Rectal smooth muscle tissue (tissue), 1 donor: ENCODE data around the gene ELMOD1.

Experiments used
- H3K27ac ChIP-seq: one replicate; pipeline ENCODE4 v1.7.0; 2013; ENCODE audit warnings: low read depth, low read length, inconsistent platforms
- H3K27me3 ChIP-seq: one replicate; pipeline ENCODE4 v1.7.0; 2013; ENCODE audit warnings: low read length; ENCODE audit not compliant: control insufficient read depth, insufficient read depth
- H3K36me3 ChIP-seq: one replicate; pipeline ENCODE4 v1.7.0; 2013; ENCODE audit warnings: low read length; ENCODE audit not compliant: control insufficient read depth, insufficient read depth
- H3K4me1 ChIP-seq: one replicate; pipeline ENCODE4 v1.7.0; 2013; ENCODE audit warnings: low read length; ENCODE audit not compliant: control insufficient read depth, insufficient read depth
- H3K4me3 ChIP-seq: one replicate; pipeline ENCODE4 v1.7.0; 2013; ENCODE audit warnings: low read length
- H3K9ac ChIP-seq: one replicate; pipeline ENCODE4 v1.7.0; 2013; ENCODE audit warnings: low read length

Gene ELMOD1

DNA sequence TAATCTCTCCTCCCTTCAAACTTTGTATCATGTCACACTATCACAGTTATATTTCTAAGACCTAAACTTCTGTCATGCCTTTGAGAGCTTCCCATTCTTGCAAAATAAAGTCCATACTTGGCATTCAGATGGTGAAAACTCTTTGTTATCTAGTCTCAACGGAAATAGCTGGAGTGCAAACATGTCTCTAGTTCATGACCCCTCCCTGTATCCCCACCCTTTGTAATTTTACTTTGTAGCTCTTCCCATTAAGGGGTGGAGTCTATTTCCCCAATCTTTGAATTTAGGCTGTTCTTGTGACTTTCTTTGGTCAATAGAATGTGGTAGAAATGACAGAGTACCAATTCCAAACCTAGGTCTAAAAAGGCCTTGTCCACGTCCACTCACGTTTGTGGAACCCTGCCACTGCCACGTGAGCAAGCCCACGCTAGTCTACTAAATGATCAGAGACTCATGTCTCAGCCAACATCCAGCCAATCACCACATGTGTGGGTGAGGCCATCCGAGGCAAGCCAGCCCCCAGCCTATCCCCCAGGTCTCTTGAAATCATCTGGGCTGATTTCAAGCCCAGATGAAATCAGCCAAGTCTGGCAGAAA lies 97.5 kb downstream of the ELMOD1 start:
- H3K27me3 ChIP-seq: no peaks in the 10 kb centered on the region
- no peaks in the 10 kb centered on the region for H3K36me3 ChIP-seq
- H3K4me1 ChIP-seq: peaks cover 2% of the 10 kb centered on the region
- H3K9ac ChIP-seq: no peak overlapping the region
- H3K4me3 ChIP-seq: no peak overlapping the region
- no peak overlapping the region for H3K27ac ChIP-seq

DNA sequence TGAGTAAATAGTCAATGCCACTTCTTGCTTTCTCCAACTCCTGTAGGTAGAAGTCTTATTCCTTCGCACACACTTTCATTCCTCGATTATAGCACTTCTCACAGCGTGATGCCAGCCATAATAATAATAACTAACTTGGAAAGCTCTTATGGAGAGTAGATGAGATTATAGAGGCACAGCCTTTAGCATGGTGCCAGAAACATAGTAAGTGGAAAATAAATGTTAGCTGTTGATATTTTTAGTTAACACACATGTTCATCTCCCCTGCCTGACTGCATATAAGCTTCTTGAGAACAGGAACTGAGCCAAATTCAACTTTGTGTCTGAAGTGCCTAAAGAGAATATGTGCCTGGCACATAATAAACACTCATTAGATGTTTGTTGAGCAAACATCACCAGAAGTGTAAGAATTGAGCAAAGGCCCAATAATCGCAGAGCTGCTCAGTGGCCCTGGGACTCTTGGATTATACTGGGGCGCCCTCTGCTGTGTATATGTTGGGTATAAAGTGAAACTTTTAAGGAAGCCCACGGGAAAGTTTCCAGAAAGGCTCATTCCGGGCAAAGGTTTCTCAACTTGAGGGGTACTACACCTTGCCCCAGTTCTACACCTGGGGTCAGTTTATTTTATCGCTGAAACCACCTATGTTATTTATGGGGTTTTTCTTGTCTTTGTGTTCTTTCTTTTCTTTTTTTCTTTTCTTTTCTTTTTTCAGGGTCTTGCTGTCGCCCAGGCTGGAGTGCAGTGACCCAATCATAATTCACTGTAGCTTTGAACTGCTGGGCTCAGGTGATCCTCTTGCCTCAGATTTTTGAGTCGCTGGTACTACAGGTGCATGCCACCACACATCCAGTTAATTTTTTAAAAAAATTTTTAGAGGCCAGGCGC lies 98.6 kb downstream of the ELMOD1 start:
- H3K27me3 ChIP-seq: no peaks in the 10 kb centered on the region
- no peak overlapping the region for H3K27ac ChIP-seq
- no peak overlapping the region for H3K9ac ChIP-seq
- no peak overlapping the region for H3K4me3 ChIP-seq
- peaks cover 2% of the 10 kb centered on the region for H3K4me1 ChIP-seq
- no peaks in the 10 kb centered on the region for H3K36me3 ChIP-seq

DNA sequence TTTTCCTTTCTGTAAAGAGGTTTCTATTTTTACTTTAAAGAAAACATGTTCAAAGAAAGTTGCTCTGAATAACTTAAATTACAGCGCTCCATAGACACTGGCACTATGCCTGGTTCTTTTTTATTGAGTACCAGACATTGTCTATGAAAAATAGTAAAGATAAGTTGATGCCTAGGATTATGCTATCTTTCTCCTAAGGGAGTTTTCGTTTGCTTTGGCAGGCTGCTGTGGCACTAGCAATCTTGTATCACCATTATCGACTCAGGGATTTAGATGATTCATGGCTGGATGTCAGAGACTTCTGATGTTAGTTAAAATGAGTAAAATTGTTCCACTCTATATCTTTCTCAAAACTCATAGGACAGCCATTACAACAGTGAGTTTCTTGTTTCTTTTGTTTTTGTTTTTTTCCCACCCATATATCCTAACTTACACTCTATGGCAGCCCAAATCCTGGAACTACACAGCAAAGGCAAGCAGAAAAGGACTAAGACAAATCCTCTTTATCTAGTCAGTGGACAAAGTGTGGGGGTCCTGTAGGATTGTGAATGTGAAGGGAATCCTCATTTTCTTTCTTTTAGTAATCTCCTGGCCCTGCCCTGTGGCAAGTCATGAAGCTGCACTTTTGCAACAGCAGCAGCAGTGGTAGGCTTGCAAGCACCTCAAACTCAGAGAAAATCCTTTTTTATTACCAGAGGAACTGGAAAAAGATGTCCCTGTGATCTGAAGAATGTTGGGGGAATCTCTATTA lies 100.2 kb downstream of the ELMOD1 start:
- Histone ChIP-seq H3K27ac (no peak overlapping the region), H3K27me3 (no peaks in the 10 kb centered on the region), H3K9ac (no peak overlapping the region), H3K4me3 (no peak overlapping the region), H3K36me3 (no peaks in the 10 kb centered on the region), H3K4me1 (peaks cover 2% of the 10 kb centered on the region)

DNA sequence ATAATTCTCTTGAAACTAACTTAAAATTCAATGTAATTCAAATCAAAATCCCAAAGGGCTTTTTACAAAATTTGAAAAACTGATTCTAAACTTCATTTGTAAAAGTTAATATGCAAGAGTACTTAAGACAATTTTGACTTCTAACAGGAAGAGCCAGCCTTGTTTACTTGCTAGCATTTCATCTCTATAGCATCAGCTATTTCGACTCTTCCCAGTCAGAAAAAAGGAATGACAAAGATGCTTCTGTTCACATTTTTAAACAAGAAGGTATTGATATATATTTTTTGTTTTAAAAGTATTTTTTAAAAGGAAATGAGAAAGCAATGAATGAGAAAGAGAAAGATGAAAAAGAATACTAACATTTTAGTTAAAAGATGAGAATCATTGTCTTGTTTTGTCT lies 104.5 kb downstream of the ELMOD1 start:
- Histone ChIP-seq H3K9ac (no peak overlapping the region), H3K27me3 (no peaks in the 10 kb centered on the region), H3K4me3 (no peak overlapping the region), H3K4me1 (peaks cover 2% of the 10 kb centered on the region), H3K36me3 (no peaks in the 10 kb centered on the region), H3K27ac (no peak overlapping the region)

DNA sequence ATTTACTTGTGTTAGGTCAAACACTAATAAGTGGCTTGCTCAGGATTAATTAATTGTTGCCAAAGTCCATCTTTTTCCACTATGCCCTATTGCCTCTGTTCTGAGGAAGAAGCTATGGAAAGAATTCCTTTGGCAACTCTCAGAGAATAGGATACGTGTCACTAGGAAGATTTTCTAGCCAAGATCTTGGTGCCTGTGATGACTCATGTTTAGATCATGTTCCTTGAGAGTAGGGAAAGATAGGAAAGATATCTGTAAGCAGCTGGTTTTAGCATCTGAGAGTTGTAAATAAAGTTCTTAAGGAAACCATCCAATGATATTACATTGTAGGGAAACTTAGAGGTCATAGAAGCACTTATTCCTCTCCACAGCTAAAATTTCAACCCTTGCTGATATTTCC lies 105.2 kb downstream of the ELMOD1 start:
- Histone ChIP-seq H3K9ac (no peak overlapping the region), H3K27me3 (no peaks in the 10 kb centered on the region), H3K4me3 (no peak overlapping the region), H3K4me1 (peaks cover 2% of the 10 kb centered on the region), H3K36me3 (no peaks in the 10 kb centered on the region), H3K27ac (no peak overlapping the region)

DNA sequence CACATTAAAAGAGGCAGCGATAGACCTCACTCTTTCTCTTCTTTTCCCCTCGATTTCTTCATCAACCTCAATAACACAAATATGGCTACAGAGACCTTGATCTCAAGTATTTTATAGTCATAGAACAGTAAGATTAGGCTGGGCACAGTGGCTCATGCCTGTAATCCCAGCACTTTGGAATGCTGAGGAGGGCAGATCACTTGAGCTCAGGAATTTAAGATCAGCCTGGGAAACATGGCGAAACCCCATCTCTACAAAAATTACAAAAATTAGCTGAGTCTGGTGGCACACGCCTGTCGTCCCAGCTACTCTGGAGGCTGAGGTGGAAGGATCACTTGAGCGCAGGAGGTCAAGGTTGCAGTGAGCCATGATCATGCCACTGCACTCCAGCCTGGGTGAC lies 106.3 kb downstream of the ELMOD1 start:
- no peak overlapping the region for H3K4me3 ChIP-seq
- H3K27me3 ChIP-seq: no peaks in the 10 kb centered on the region
- no peak overlapping the region for H3K9ac ChIP-seq
- H3K4me1 ChIP-seq: peaks cover 2% of the 10 kb centered on the region
- H3K36me3 ChIP-seq: no peaks in the 10 kb centered on the region
- no peak overlapping the region for H3K27ac ChIP-seq

DNA sequence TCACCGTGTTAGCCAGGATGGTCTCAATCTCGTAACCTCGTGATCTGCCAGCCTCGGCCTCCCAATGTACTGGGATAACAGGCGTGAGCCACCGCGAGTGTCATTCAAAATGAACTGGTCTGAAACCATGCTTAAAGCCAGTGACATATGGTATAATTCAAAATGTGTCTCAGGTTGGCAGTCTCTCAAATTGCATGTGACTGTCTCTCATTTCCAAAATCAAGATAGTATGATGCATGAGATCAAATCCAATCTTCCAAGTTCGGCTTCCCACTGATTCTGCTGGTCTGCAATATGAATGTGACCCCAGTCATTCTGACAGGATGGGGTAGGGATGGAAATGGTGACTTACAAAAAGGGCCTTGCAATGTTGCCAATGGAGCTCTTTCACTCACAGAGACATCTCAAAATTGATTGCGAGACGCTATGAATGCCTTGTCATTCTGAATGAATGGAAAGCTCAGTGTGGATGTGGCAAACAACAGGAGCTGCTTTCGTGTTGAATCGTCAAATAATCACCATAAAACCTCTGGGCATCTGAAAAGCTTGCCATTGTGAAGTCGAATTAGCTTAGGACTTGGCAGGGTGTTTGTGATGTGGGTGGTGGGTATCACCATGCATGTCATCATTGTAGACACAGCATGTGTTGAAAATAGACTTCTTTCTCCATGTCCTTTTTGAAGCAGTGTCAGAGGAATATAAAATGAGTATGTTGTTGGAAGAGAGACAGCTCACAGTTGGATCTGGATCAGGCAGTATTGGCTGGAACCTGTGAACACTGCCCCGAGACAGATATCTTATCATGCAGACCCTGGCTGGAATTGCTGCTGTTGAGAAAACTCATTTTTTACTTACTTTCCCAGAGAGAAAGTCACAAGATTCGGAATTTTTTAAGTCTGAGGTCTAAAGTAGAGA lies 108.7 kb downstream of the ELMOD1 start:
- no peak overlapping the region for H3K27ac ChIP-seq
- H3K4me3 ChIP-seq: no peak overlapping the region
- H3K4me1 ChIP-seq: peaks cover 2% of the 10 kb centered on the region
- H3K27me3 ChIP-seq: no peaks in the 10 kb centered on the region
- no peak overlapping the region for H3K9ac ChIP-seq
- no peaks in the 10 kb centered on the region for H3K36me3 ChIP-seq

DNA sequence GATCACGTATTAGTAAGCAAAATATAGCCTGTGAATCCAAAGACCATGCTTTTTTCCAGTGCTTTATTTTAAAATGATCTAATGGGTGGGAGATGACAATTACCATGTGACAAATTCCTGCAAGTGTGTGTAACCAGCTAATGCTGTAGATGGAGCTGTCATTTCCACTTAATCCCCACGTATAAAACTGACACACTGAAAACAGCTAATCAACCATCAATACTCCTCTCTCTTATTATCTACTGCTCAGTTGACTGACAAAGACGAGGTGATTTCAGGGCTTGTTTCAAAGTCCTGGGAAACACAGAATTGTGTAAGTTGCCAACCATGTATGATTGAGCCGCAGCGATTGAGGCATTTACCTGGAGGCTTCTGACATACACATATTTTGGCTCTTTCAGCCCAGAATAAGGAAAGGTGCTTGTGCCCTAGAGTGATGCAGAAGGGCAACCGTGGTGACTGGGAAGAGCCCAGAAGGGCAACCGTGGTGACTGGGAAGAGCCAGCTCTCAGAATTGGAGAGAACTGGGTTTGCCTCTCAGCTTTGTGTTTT lies 111.2 kb downstream of the ELMOD1 start:
- Histone ChIP-seq H3K4me3 (no peak overlapping the region), H3K27me3 (no peaks in the 10 kb centered on the region), H3K36me3 (no peaks in the 10 kb centered on the region), H3K9ac (no peak overlapping the region), H3K27ac (no peak overlapping the region), H3K4me1 (no peaks in the 10 kb centered on the region)

DNA sequence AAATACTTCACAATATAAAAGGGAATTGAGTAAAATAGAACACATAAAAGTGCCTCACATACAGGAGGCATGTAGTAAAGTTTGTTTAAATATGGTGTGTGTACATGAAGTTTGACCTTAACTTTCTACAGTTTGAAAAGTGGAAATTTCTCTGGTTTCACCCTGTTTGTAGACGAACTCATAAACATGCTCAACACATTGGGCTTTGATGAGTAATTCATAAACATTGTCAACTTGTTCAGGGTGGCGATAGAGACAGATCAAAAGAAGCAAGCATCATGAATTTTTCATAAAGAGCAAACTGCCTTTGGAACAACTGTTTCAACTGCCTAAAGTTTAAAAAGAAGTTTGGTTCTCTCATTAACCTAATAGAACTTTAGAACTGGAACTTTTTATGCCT lies 111.8 kb downstream of the ELMOD1 start:
- H3K36me3 ChIP-seq: no peaks in the 10 kb centered on the region
- H3K4me1 ChIP-seq: no peaks in the 10 kb centered on the region
- no peak overlapping the region for H3K4me3 ChIP-seq
- no peak overlapping the region for H3K9ac ChIP-seq
- H3K27ac ChIP-seq: no peak overlapping the region
- H3K27me3 ChIP-seq: no peaks in the 10 kb centered on the region

DNA sequence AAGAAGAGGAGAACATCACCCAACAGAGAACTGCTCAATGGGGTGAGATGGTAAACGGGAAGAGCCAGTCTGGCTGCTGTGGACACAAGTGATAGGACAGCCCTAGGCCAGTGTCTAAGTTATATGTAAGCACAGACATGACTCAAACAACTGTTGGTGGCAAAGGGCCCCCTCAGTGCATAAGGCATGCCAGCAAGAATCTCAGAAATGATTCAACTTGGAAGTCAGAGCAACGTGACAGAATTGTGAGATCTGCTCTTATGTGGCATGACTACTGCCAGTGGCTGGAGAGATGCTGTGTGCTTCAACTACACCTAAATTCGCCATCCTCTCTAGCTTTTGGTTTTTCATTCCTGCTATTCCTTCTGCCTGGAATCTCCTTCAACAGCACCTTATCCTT lies 113.5 kb downstream of the ELMOD1 start:
- H3K4me1 ChIP-seq: no peaks in the 10 kb centered on the region

DNA sequence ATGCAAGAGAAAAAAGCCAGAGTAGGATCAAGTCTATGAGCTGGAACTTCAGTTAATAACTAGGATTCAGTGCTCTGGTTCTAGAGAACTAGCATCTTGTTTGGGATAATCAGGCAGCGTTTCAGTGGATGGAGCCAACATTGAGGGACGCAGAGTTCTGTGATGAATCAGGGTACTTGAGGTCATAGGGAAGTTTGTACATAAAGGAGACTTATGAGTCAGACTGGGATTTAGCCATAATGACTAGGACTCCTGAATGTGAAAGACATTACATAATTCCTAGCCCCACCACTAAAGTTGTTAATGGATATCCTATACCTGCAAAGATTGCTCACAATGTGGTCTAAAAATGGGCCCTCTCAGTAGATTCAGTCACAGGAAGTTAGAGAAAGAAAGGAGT lies 114.1 kb downstream of the ELMOD1 start:
- Histone ChIP-seq H3K4me1 (no peaks in the 10 kb centered on the region), H3K36me3 (no peaks in the 10 kb centered on the region), H3K4me3 (no peak overlapping the region), H3K9ac (no peak overlapping the region), H3K27me3 (no peaks in the 10 kb centered on the region), H3K27ac (no peak overlapping the region)

More for the DNA sequence above, 113.5 kb downstream of the ELMOD1 start:
- H3K4me3 ChIP-seq: no peak overlapping the region
- H3K27ac ChIP-seq: no peak overlapping the region
- H3K27me3 ChIP-seq: no peaks in the 10 kb centered on the region
- H3K9ac ChIP-seq: no peak overlapping the region
- H3K36me3 ChIP-seq: no peaks in the 10 kb centered on the region
